GM23338 (cell line): Measurements from ENCODE around the gene ADAMTS10. TPM values are rescaled to one million over a fixed set of nuclear protein-coding genes. Genes with fewer than 3 reads are reported as not detected.
"Not testable (repeated sequence)": the region's sequence is repeated elsewhere in the genome, so short reads cannot be mapped to it uniquely, and the experiment has no call there.

ENCODE experiments used
- ATAC-seq: fragments of 200-7000 bp; cut with Tn5 transposase; 3 replicates; pipeline ENCODE4 v1.9.1; 2020
- DNase-seq: peaks from one replicate; pipeline ENCODE4 v3.0.0-alpha.2; 2015; ENCODE audit warnings: low spot score
- H2AFZ ChIP-seq: fragments of 200-600 bp; sonication (generic); 2 replicates; pipeline ENCODE4 v1.8.0; 2016; ENCODE audit warnings: antibody characterized with exemption, mild to moderate bottlenecking, moderate library complexity
- H3F3A ChIP-seq: fragments of 200-600 bp; sonication (generic); replicated peaks from 2 replicates; pipeline ENCODE4 v1.8.0; 2017; ENCODE audit warnings: antibody characterized with exemption, mixed run types, low read depth
- H3K27ac ChIP-seq: fragments of 200-600 bp; sonication (generic); 2 replicates; pipeline ENCODE4 v1.6.1; 2016; ENCODE audit warnings: low read depth
- H3K27me3 ChIP-seq: fragments of 200-600 bp; sonication (generic); 2 replicates; pipeline ENCODE4 v1.8.0; 2016; ENCODE audit warnings: mild to moderate bottlenecking, mixed run types, moderate library complexity; ENCODE audit not compliant: insufficient read depth
- H3K36me3 ChIP-seq: fragments of 200-600 bp; sonication (generic); 2 replicates; pipeline ENCODE4 v1.8.0; 2016; ENCODE audit warnings: mild to moderate bottlenecking; ENCODE audit not compliant: insufficient read depth
- H3K4me1 ChIP-seq: fragments of 200-600 bp; sonication (generic); 2 replicates; pipeline ENCODE4 v1.8.0; 2016; ENCODE audit warnings: mild to moderate bottlenecking, moderate library complexity; ENCODE audit not compliant: insufficient read depth
- H3K4me2 ChIP-seq: fragments of 200-600 bp; sonication (generic); 2 replicates; pipeline ENCODE4 v1.7.1; 2017; ENCODE audit warnings: mixed run types
- H3K4me3 ChIP-seq: fragments of 200-600 bp; sonication (generic); 2 replicates; pipeline ENCODE4 v1.6.1; 2016; ENCODE audit warnings: mixed run types
- H3K79me2 ChIP-seq: fragments of 200-600 bp; sonication (generic); replicated peaks from 2 replicates; pipeline ENCODE4 v1.8.0; 2017; ENCODE audit warnings: mild to moderate bottlenecking; ENCODE audit not compliant: insufficient read depth
- H3K9me2 ChIP-seq: fragments of 200-600 bp; sonication (generic); 2 replicates; pipeline ENCODE4 v1.8.0; 2017; ENCODE audit not compliant: insufficient read depth
- H4K20me1 ChIP-seq: fragments of 200-600 bp; sonication (generic); replicated peaks from 2 replicates; pipeline ENCODE4 v1.8.0; 2017; ENCODE audit warnings: mild to moderate bottlenecking; ENCODE audit not compliant: insufficient read depth
- H3K27ac Mint-ChIP-seq: 2 replicates; pipeline ENCODE4 v1.8.0; 2020; ENCODE audit warnings: inconsistent platforms, mild to moderate bottlenecking, moderate library complexity, mixed read lengths
- H3K27me3 Mint-ChIP-seq: 3 replicates; pipeline ENCODE4 v1.8.0; 2022; ENCODE audit warnings: low read depth, mild to moderate bottlenecking, moderate library complexity, mixed read lengths, inconsistent platforms; ENCODE audit not compliant: insufficient read depth, poor library complexity
- H3K36me3 Mint-ChIP-seq: 3 replicates; pipeline ENCODE4 v1.8.0; 2021; ENCODE audit warnings: low read depth, mild to moderate bottlenecking, inconsistent platforms, moderate library complexity, mixed read lengths
- H3K4me1 Mint-ChIP-seq: 3 replicates; pipeline ENCODE4 v1.8.0; 2020; ENCODE audit warnings: mild to moderate bottlenecking, inconsistent platforms, mixed read lengths
- H3K4me3 Mint-ChIP-seq: 3 replicates; pipeline ENCODE4 v1.8.0; 2021; ENCODE audit warnings: moderate library complexity, mild to moderate bottlenecking, inconsistent platforms, mixed read lengths
- H3K9me3 Mint-ChIP-seq: 3 replicates; pipeline ENCODE4 v1.8.0; 2020; ENCODE audit warnings: moderate library complexity, mild to moderate bottlenecking, inconsistent platforms, mixed read lengths
- EZH2phosphoT487 ChIP-seq: fragments of 200-600 bp; sonication (generic); IDR thresholded peaks from one replicate; pipeline ENCODE4 v1.8.1; 2018; ENCODE audit warnings: antibody characterized with exemption; ENCODE audit not compliant: unreplicated experiment
- JUNB ChIP-seq: IDR thresholded peaks from one replicate; pipeline ENCODE4 v1.6.1; 2016; ENCODE audit warnings: antibody characterized with exemption; ENCODE audit not compliant: unreplicated experiment
- NANOG ChIP-seq: IDR thresholded peaks from 2 replicates; pipeline ENCODE4 v1.6.1; 2016; ENCODE audit warnings: antibody characterized with exemption, borderline replicate concordance
- REST ChIP-seq: IDR thresholded peaks from one replicate; pipeline ENCODE4 v1.6.1; 2018; ENCODE audit warnings: antibody characterized with exemption; ENCODE audit not compliant: unreplicated experiment
- ZNF114 ChIP-seq: fragments of 250-450 bp; sonication (Bioruptor Pico); IDR thresholded peaks from 2 replicates; pipeline ENCODE4 v1.5.0; 2020; ENCODE audit warnings: mild to moderate bottlenecking, moderate library complexity
- ZNF331 ChIP-seq: fragments of 250-450 bp; sonication (Bioruptor Pico); IDR thresholded peaks from 2 replicates; pipeline ENCODE4 v1.5.0; 2020; ENCODE audit warnings: low read depth, mild to moderate bottlenecking, moderate library complexity
- polyA plus RNA-seq: library from polyadenylated mRNA; unstranded; fragments of >200 nt; fragmentation: Nextera tagmentation; extraction: Ambion mirVana; gene quantifications from 2 replicates; pipeline ENCODE4 v1.2.1, GENCODE V29; 2016
- total RNA-seq: library from RNA; depleted of rRNA; stranded (reverse); fragments of >200 nt; shearing (Covaris generic); gene quantifications from 2 replicates; pipeline ENCODE4 v1.2.3, GENCODE V29; 2014
- TF ChIP-seq, protein P1 (sequence below): IDR thresholded peaks from 2 replicates; pipeline ENCODE4 v1.6.1; 2016; ENCODE audit warnings: antibody characterized with exemption
- TF ChIP-seq, protein P2 (sequence below), 2 experiments: fragments of 200-600 bp in 1 of 2; sonication (generic) in 1 of 2; conservative IDR thresholded peaks; 2 replicates each; pipeline versions ENCODE4 v1.5.1 to v1.6.1; 2016 to 2017; ENCODE audit warnings: antibody characterized with exemption in 2 of 2, low read depth in 2 of 2, mild to moderate bottlenecking in 2 of 2, moderate library complexity in 1 of 2

The ADAMTS10 gene
- total and polyA plus RNA-seq, 2 experiments from 2014 or later: 5.0 to 25.9 TPM

DNA sequence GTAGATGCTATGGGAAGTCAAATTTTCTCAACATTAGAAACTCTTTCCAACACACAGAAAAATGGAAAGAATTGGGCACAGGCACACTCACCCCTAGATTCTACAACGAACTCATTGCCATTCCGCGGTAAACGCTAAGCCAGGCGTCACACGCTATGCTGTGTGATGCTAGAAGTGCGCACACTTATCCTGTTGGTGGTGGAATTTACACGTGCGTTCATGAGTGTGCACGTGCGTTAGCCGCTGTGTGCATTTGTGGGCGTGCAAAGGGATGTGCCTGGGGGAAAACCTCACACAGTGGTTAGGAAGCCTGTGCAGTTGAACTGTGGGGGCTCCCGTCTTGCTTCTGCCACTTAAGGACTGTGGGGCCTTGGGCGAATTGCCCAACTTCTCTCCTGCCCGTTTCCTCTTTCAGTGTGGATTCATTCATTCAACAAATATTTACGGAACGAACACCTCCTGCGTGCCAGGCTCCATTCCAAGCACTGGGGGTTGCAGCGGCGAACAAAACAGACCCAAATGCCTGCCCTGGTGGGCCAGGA, 27.6 kb upstream of the ADAMTS10 start:
- Histone ChIP-seq H3K27me3 (no peaks in the 10 kb centered on the region), H3K79me2 (no peaks in the 10 kb centered on the region), H2AFZ (no peak overlapping the region), H3K9me2 (no peaks in the 10 kb centered on the region), H3K4me2 (no peak overlapping the region), H3K27ac (no peak overlapping the region), H3K4me3 (no peak overlapping the region), H3K4me1 (no peaks in the 10 kb centered on the region), H3F3A (no peaks in the 10 kb centered on the region), H4K20me1 (no peaks in the 10 kb centered on the region), H3K36me3 (no peaks in the 10 kb centered on the region)
- H3K27me3 Mint-ChIP-seq: peaks cover 14% of the 10 kb centered on the region
- peaks cover 53% of the 10 kb centered on the region for H3K9me3 Mint-ChIP-seq
- TF ChIP-seq REST (no peak), NANOG (no peak), JUNB (no peak)
- TF ChIP-seq, protein P1, sequence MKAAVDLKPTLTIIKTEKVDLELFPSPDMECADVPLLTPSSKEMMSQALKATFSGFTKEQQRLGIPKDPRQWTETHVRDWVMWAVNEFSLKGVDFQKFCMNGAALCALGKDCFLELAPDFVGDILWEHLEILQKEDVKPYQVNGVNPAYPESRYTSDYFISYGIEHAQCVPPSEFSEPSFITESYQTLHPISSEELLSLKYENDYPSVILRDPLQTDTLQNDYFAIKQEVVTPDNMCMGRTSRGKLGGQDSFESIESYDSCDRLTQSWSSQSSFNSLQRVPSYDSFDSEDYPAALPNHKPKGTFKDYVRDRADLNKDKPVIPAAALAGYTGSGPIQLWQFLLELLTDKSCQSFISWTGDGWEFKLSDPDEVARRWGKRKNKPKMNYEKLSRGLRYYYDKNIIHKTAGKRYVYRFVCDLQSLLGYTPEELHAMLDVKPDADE: no peak
- peaks cover 2% of the 10 kb centered on the region; the same call in 1 of the 3 replicates for H3K4me1 Mint-ChIP-seq
- H3K27ac Mint-ChIP-seq: no peak overlapping the region
- DNase-seq (no peak), ATAC-seq (no peak)
- peaks cover 4% of the 10 kb centered on the region; the same call in 2 of the 3 replicates for H3K36me3 Mint-ChIP-seq
- H3K4me3 Mint-ChIP-seq: no peak overlapping the region

DNA sequence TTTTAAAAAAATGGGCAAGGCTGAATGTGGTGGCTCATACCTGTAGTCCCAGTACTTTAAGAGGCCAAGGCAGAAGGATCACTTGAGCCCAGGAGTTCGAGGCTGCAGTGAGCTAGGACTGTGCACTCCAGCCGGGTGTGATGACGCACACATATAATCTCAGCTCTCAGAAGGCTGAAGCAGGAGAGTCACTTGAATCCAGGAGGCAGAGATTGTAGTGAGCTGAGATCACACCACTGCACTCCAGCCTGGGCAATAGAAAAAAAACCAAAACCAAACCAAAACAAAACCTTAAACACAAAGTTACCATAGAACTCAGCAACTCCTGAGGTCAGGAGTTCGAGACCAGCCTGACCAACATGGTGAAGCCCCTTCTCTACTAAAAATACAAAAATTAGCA, 26.6 kb upstream of the ADAMTS10 start:
- not testable (repeated sequence) for H3K4me3 Mint-ChIP-seq, H3K4me1 Mint-ChIP-seq, ATAC-seq

DNA sequence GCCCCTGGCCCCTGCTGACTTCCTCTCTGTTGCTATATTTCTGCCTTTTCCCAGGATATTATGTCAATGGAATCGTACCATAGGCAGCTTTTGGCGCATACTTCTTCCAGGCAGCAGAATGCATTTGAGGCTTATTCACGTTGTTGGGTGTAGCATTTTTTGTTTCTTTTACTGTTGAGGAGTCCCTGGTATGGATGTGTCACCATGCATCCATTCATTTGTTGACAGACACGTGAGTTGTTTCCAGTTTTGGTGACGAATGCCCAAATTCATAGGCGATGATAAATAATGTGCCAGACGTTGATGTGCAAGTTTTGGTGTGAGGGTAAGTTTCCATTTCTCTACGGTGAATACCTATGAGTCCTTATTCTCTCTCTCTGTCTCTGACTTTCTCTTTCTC, 24.9 kb upstream of the ADAMTS10 start:
- TF ChIP-seq EZH2phosphoT487 (no peak), ZNF331 (CRISPR knock-in tag) (no peak), ZNF114 (CRISPR knock-in tag) (no peak), NANOG (no peak), JUNB (no peak), REST (no peak)
- TF ChIP-seq, protein P2, sequence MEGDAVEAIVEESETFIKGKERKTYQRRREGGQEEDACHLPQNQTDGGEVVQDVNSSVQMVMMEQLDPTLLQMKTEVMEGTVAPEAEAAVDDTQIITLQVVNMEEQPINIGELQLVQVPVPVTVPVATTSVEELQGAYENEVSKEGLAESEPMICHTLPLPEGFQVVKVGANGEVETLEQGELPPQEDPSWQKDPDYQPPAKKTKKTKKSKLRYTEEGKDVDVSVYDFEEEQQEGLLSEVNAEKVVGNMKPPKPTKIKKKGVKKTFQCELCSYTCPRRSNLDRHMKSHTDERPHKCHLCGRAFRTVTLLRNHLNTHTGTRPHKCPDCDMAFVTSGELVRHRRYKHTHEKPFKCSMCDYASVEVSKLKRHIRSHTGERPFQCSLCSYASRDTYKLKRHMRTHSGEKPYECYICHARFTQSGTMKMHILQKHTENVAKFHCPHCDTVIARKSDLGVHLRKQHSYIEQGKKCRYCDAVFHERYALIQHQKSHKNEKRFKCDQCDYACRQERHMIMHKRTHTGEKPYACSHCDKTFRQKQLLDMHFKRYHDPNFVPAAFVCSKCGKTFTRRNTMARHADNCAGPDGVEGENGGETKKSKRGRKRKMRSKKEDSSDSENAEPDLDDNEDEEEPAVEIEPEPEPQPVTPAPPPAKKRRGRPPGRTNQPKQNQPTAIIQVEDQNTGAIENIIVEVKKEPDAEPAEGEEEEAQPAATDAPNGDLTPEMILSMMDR (conservative IDR thresholded peaks at IDR 0.05; ENCODE audit: low read depth in 2 of 2): no peak
- Histone ChIP-seq H3K36me3 (no peaks in the 10 kb centered on the region), H4K20me1 (no peaks in the 10 kb centered on the region), H3K4me3 (no peak overlapping the region), H3K27ac (no peak overlapping the region), H3K9me2 (no peaks in the 10 kb centered on the region), H3K4me1 (peaks cover 11% of the 10 kb centered on the region; the same call in 1 of the 2 replicates), H3K4me2 (no peak overlapping the region), H3K27me3 (no peaks in the 10 kb centered on the region), H3F3A (no peaks in the 10 kb centered on the region), H3K79me2 (no peaks in the 10 kb centered on the region), H2AFZ (no peak overlapping the region)
- no peak for ATAC-seq
- peaks cover 11% of the 10 kb centered on the region for H3K27me3 Mint-ChIP-seq
- H3K36me3 Mint-ChIP-seq: no peaks in the 10 kb centered on the region
- H3K9me3 Mint-ChIP-seq: peaks cover 30% of the 10 kb centered on the region
- no peak for DNase-seq
- peaks cover 4% of the 10 kb centered on the region; the same call in 2 of the 3 replicates for H3K4me1 Mint-ChIP-seq
- no peak overlapping the region for H3K4me3 Mint-ChIP-seq
- no peak overlapping the region for H3K27ac Mint-ChIP-seq

More for the DNA sequence above, 26.6 kb upstream of the ADAMTS10 start:
- Mint-ChIP-seq H3K27me3 (peaks cover 13% of the 10 kb centered on the region), H3K9me3 (peaks cover 42% of the 10 kb centered on the region)
- H3K9me2 ChIP-seq, H3K36me3 Mint-ChIP-seq, H3K36me3 ChIP-seq, H3K27ac Mint-ChIP-seq, H3K27ac ChIP-seq, H2AFZ ChIP-seq, H3K4me2 ChIP-seq, H3F3A ChIP-seq, H3K79me2 ChIP-seq, H4K20me1 ChIP-seq, H3K4me1 ChIP-seq, DNase-seq, H3K4me3 ChIP-seq, H3K27me3 ChIP-seq: not testable (repeated sequence)
